Loucy (cell line): ENCODE results near the gene PAQR8.

ENCODE experiments used
- CTCF ChIP-seq: fragments of 200-600 bp; sonication (generic); conservative IDR thresholded peaks from 2 replicates; pipeline ENCODE4 v1.5.1; 2014; ENCODE audit warnings: mild to moderate bottlenecking, antibody characterized with exemption, low read length
- EZH2phosphoT487 ChIP-seq: fragments of 200-600 bp; IDR thresholded peaks from 2 replicates; pipeline ENCODE4 v1.6.1; 2018; ENCODE audit warnings: antibody characterized with exemption, mild to moderate bottlenecking, moderate library complexity, borderline replicate concordance

- peak; percentile 49 for TF ChIP-seq CTCF
- TF ChIP-seq EZH2phosphoT487: no peak
Observed at GRCh38 chr6:52389626-52390360, 27.8 kb downstream of the PAQR8 start.
